ENCODE measurements around the gene FOXK1.
A peak's percentile ranks its signal among the peaks of the same experiment; 100 is the strongest.
"Not testable (repeated sequence)": the region's sequence is repeated elsewhere in the genome, so short reads cannot be mapped to it uniquely, and the experiment has no call there.

The FOXK1 gene

GRCh38 chr7:4667776-4668509, 14.2 kb upstream of the FOXK1 start:
- DNase-seq (ENCODE audit: low read depth in 2 of 2), result no peak

GRCh38 chr7:4668510-4668847, 13.6 kb upstream of the FOXK1 start:
- DNase-seq (ENCODE audit: low read depth in 2 of 2), result no peak

GRCh38 chr7:4670791-4671190, 11.3 kb upstream of the FOXK1 start:
- DNase-seq (ENCODE audit: low read depth in 2 of 2), result no peak

- no peak for DNase-seq (ENCODE audit: low read depth in 2 of 2)
These were observed 6.2 kb upstream of the FOXK1 start for GRCh38 chr7:4675771-4676367.

- not testable (repeated sequence) for DNase-seq (ENCODE audit: low read depth in 2 of 2)
These were observed 4.6 kb upstream of the FOXK1 start for GRCh38 chr7:4677518-4677917.

GRCh38 chr7:4681218-4681851, 760 bp upstream of the FOXK1 start:
- DNase-seq (ENCODE audit: low read depth in 2 of 2), result no peak

GRCh38 chr7:4682621-4683042, 537 bp downstream of the FOXK1 start:
- DNase-seq (ENCODE audit: low read depth in 2 of 2), result peak in 1 of 2 donors; percentile 10

GRCh38 chr7:4683043-4683883, 1.2 kb downstream of the FOXK1 start:
- DNase-seq (ENCODE audit: low read depth in 2 of 2), result peak in 1 of 2 donors; percentile 4

- DNase-seq (ENCODE audit: low read depth in 2 of 2), result peak in 1 of 2 donors; percentile 28
These were observed 1.9 kb downstream of the FOXK1 start for GRCh38 chr7:4683884-4684565.

- DNase-seq (ENCODE audit: low read depth in 2 of 2), result no peak
These were observed 2.8 kb downstream of the FOXK1 start for GRCh38 chr7:4684846-4685245.

GRCh38 chr7:4685676-4686075, 3.6 kb downstream of the FOXK1 start:
- not testable (repeated sequence) for DNase-seq (ENCODE audit: low read depth in 2 of 2)

GRCh38 chr7:4687956-4688355, 5.9 kb downstream of the FOXK1 start:
- DNase-seq (ENCODE audit: low read depth in 2 of 2), result no peak

GRCh38 chr7:4689151-4689550, 7.1 kb downstream of the FOXK1 start:
- DNase-seq (ENCODE audit: low read depth in 2 of 2), result no peak

GRCh38 chr7:4689668-4690067, 7.6 kb downstream of the FOXK1 start:
- DNase-seq (ENCODE audit: low read depth in 2 of 2), result no peak

- no peak for DNase-seq (ENCODE audit: low read depth in 2 of 2)
These were observed 9.1 kb downstream of the FOXK1 start for GRCh38 chr7:4690953-4691856.

- no peak for DNase-seq (ENCODE audit: low read depth in 2 of 2)
These were observed 10.0 kb downstream of the FOXK1 start for GRCh38 chr7:4692055-4692454.

- not testable (repeated sequence) for DNase-seq (ENCODE audit: low read depth in 2 of 2)
These were observed 10.5 kb downstream of the FOXK1 start for GRCh38 chr7:4692622-4693021.

GRCh38 chr7:4693152-4693551, 11.1 kb downstream of the FOXK1 start:
- DNase-seq (ENCODE audit: low read depth in 2 of 2), result no peak

GRCh38 chr7:4693749-4694148, 11.7 kb downstream of the FOXK1 start:
- no peak for DNase-seq (ENCODE audit: low read depth in 2 of 2)

- no peak for DNase-seq (ENCODE audit: low read depth in 2 of 2)
These were observed 12.2 kb downstream of the FOXK1 start for GRCh38 chr7:4694305-4694704.

Measured in stimulated activated CD8-positive, alpha-beta memory T cell treated with anti-CD3 and anti-CD28 coated beads, Interleukin-15, amount 100 ng/mL, for 4 hours (primary cell).